ENCODE data around the gene DSG3. TPM values are rescaled to one million over a fixed set of nuclear protein-coding genes. Genes with fewer than 3 reads are reported as not detected.

DSG3 gene
- total RNA-seq, 2 donors from 2014 or later = not detected

DNA sequence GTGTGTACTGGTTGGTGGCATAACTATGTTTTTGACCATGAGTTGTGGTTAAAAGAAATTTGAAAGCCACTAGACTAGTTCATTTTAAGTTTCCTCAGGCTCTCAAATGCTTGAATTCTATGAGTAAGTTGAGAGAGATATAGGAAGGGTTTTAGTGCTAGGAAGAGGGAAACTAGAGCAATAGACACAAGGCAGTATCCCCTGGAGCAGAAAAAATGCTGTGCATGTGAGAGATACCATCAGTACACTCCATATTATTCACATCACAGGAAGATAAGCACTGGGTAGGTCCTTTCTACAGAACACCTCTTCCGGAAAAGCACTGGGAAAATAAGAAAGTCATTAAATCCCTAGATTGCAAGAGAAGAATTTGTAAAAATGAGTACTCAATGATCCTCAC, 19.3 kb upstream of the DSG3 start:
- intact Hi-C loops (cut with DNase I) = no loop called here
- no peak for DNase-seq (ENCODE audit: low spot score)

GRCh38 chr18:31429623-31430022, 17.9 kb upstream of the DSG3 start:
- intact Hi-C loops (cut with DNase I) = no loop called here
- no peak for DNase-seq (ENCODE audit: low spot score)

- DNase-seq (ENCODE audit: low spot score) = no peak
- intact Hi-C loops (cut with DNase I) = no loop called here
These were observed 17.5 kb upstream of the DSG3 start for GRCh38 chr18:31430072-31430471.

GRCh38 chr18:31430554-31430953, 17.0 kb upstream of the DSG3 start:
- DNase-seq (ENCODE audit: low spot score) = no peak
- intact Hi-C loops (cut with DNase I) = no loop called here

DNA sequence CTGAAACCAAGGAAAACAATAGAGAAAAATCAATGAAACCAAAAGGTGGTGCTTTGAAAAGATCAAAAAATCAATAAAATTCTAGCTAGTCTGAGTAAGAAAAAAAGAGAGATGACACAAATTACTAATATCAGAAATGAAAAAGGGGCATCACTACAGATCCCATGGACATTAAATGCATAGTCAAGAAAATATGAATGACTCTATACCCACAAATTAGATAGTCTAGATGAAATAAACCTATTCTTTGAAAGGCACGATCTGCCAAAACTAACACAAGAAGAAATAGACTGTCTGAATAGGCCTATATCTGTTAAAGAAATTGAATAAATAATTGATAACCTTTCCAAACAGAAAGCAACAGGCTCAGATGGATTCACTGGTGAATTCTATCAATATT, 15.2 kb upstream of the DSG3 start:
- intact Hi-C loops (cut with DNase I) = no loop called here
- DNase-seq (ENCODE audit: low spot score) = no peak

- intact Hi-C loops (cut with DNase I) = no loop called here
- DNase-seq (ENCODE audit: low spot score) = no peak
These were observed 10.7 kb upstream of the DSG3 start for GRCh38 chr18:31436825-31437224.

GRCh38 chr18:31438402-31438801, 9.1 kb upstream of the DSG3 start:
- intact Hi-C loops (cut with DNase I) = no loop called here
- no peak for DNase-seq (ENCODE audit: low spot score)

DNA sequence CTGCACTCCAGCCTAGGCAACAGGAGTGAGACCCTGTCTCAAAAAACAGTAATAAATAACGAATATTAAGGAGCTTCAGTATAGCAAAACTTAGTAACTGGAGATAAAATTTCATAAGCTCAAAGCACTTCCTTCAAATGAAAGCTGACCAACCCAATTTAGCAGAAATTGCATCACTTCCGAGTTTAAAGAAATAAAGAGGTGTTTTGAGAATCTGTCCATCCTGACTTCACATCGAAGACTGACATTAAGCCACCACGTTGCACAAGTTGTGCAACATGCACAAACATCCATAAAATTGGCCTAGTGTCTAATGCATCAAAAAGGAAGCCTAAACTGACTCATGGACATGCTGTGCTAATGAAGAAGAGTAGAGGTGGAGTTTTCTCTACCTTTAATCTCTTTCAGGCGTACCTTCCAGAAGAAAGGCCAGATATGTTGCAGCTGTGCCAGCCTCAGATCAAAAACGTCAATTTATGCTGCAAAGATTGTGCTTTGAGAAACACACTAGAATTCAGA, 7.7 kb upstream of the DSG3 start:
- intact Hi-C loops (cut with DNase I) = no loop called here

DNA sequence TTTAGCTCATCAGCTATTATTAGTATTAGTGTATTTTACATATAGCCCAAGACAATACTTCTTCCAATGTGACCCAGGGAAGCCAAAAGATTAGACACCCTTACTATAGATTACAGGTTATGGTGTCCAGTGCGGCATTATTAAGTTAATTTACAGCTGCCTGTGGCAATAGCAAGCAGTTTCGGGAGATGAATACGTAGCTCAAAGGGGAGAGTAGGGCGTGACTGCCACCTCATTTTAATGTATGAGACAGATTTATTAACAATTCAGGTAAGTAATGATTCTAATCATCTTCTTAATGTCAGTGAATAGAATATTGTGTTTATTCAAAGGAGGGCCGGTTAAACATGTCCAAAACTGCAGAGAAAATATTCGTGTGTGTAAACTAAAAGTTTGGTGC, 6.8 kb upstream of the DSG3 start:
- intact Hi-C loops (cut with DNase I) = no loop called here
- no peak for DNase-seq (ENCODE audit: low spot score)

More for the DNA sequence above, 7.7 kb upstream of the DSG3 start:
- no peak for DNase-seq (ENCODE audit: low spot score)

DNA sequence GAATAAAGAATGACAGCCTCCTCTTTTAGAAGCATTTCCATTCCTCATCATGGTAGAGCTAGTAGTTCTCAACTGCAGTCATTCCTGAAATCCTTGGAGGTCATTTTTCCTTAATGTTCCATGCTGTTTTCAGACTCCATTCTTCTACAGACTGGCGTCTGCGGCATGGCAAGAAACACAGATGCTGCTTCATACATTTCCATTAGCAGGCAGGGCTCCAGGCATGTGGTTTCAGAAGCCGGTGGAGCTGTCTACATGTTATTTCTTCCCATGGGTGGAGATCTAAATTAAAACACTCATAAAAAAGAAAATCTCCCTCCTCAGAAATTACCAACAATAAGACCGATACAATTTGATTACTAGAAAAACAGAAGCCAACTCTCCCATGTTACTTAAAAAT, 6.0 kb upstream of the DSG3 start:
- intact Hi-C loops (cut with DNase I) = no loop called here

DNA sequence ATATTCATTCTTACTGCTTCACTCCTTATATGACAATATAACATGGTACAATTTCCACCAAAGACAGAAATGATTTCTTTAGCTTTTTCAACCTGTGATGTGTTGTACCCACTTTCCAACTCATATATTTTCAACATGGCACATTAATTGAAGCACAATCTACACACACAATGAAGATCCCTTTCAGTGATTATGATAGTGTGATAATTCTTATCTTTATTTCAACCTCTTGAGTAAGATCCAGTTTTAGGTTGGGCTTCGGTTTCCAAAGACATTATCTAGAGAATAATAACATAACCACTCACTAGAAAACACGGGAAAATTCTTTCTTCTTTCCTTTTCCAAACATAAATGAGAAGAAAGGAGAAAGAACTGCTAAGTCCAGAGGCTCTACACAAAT, 3.4 kb upstream of the DSG3 start:
- intact Hi-C loops (cut with DNase I) = no loop called here
- DNase-seq (ENCODE audit: low spot score) = no peak

More for the DNA sequence above, 6.0 kb upstream of the DSG3 start:
- no peak for DNase-seq (ENCODE audit: low spot score)

GRCh38 chr18:31445908-31446307, 1.6 kb upstream of the DSG3 start:
- intact Hi-C loops (cut with DNase I) = no loop called here
- no peak for DNase-seq (ENCODE audit: low spot score)

- intact Hi-C loops (cut with DNase I) = no loop called here
- no peak for DNase-seq (ENCODE audit: low spot score)
These were observed 687 bp upstream of the DSG3 start for GRCh38 chr18:31446854-31447253.

- intact Hi-C loops (cut with DNase I) = no loop called here
- DNase-seq (ENCODE audit: low spot score) = no peak
These were observed 2.9 kb downstream of the DSG3 start for GRCh38 chr18:31450409-31450808.

DNA sequence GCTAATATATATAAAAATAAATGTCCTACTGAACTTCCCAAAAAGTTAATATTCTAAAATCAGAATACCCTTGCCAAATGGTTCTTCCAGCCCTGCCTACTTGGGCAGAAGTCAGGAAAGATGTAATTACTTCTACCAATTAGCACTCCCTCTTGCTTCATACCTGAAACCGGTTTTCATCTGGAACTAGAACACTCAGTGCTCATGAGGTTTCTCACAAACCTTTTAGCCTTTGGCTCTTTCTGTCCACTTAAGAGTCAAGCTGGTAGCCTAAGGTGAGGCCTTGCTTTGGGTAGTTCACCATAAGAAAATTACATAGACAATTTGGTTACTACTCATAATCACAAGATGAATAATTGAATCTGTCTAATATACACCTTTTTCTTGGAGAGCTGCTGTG, 4.1 kb downstream of the DSG3 start:
- DNase-seq (ENCODE audit: low spot score) = no peak
- intact Hi-C loops (cut with DNase I) = no loop called here

DNA sequence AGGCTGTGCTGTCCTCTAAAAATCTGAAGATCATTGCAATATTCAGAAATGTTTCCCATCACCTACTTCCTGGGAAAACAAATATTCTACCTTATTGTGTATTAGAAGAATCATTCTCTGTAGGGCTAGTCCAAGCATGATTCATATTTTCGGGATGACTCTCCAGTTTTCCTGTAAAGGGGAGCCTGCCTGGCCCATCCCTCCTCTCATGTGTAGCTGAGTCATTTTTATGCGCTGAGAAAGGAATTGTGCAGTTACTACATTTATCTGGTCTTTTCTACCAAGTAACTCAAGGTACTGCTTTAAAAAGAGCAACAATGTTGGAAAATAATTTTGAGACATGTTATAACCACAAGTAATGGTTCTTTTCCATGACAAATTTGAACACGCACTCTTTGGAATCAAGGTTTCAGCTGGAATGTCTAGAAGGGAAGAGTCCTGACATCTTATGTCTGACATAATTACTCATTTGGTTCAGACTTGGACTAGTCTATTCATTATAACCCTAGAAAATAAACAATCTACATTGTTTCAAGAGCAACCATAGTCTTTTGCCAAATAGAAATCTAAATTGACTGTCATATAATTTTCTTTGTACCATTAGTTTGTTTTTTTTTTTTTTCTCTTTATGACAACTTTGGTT, 6.6 kb downstream of the DSG3 start:
- DNase-seq (ENCODE audit: low spot score) = no peak
- intact Hi-C loops (cut with DNase I) = no loop called here

DNA sequence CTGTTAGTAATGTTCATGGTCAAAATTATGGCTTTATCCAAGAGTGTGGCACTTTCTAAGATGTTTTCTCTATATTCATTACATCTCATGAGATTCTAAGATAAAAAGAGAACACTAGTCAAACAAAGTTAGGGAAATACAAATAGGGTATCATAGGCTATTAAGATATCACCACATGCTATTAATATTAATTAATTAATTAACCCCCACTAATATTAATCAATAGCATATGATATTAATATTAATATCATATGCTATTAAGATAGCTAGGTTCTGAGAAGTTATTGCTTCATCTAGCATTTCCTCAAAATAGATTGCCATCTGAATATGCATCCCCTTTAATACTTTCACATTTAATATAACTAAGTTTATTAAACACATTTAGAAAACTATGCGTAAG, 22.1 kb downstream of the DSG3 start:
- intact Hi-C loops (cut with DNase I) = loop anchor here in 1 of 2 donors (2.0 kb wide), 1 partner anchor 25 kb away; no protein-coding TSS in a partner anchor
- DNase-seq (ENCODE audit: low spot score) = no peak

GRCh38 chr18:31478688-31479087, 31.1 kb downstream of the DSG3 start:
- intact Hi-C loops (cut with DNase I) = no loop called here
- DNase-seq (ENCODE audit: low spot score) = no peak

DNA sequence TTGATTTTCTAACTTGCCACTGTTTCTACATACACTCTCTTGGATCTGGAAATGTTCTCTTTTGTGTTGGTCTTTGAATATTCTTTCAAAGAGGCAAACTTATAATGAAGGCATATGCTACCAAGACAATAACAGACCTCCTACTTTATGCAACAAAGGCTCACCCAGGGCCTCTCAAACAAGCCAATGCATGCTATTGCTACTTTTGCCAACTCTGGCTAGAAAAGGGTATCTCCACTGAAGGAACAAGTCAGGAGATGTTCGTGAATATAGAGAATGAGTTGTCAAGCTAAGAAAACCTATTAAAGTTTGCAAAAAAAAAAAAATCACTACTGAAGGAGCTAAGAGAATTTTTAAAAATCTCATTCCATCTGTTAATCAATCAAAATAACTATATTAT, 34.5 kb downstream of the DSG3 start:
- DNase-seq (ENCODE audit: low spot score) = no peak
- intact Hi-C loops (cut with DNase I) = no loop called here

- intact Hi-C loops (cut with DNase I) = no loop called here
- DNase-seq (ENCODE audit: low spot score) = no peak
These were observed 35.9 kb downstream of the DSG3 start for GRCh38 chr18:31483396-31483795.

DNA sequence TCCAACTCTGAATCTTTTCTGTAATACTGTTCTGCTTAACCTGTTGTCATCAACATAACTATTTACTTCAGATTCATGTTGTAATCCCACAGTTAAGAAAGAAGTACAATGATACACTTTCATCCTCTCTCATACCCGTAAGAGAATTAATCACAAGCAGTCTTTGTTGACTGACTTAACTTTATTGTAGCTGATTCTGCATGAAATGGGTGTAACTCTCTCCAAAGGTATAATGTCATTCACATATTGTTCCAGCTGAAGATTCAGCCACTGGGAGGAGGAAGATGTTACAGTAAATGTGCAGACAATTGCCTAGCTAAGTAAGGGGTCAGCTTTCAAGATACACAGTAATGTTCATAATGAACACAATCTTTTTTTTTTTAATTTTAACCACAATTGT, 36.9 kb downstream of the DSG3 start:
- intact Hi-C loops (cut with DNase I) = no loop called here
- no peak for DNase-seq (ENCODE audit: low spot score)

- no peak for DNase-seq (ENCODE audit: low spot score)
- intact Hi-C loops (cut with DNase I) = no loop called here
These were observed 38.6 kb downstream of the DSG3 start for GRCh38 chr18:31486165-31486564.

Data from posterior vena cava (tissue), 2 donors.